ENCODE data around the gene MYL6.
"Not testable (repeated sequence)": the region's sequence is repeated elsewhere in the genome, so short reads cannot be mapped to it uniquely, and the experiment has no call there.

Gene MYL6

GRCh38 chr12:56158029-56158925, at the start of gene MYL6:
Gene MYL6, plus strand, starts transcription at chr12:56158359. Its CDS starts 43 bp downstream, at chr12:56158402.
- Mint-ChIP-seq H3K9me3 (no peaks in the 10 kb centered on the region), H3K4me1 (peaks cover 58% of the 10 kb centered on the region), H3K36me3 (ENCODE audit: insufficient read depth) (peaks cover 36% of the 10 kb centered on the region), H3K27ac (ENCODE audit: low read depth) (peak within 1 kb of the TSS; percentile 94), H3K27me3 (no peaks in the 10 kb centered on the region), H3K4me3 (peak within 1 kb of the TSS; percentile 94)
- peak; percentile 91 for ATAC-seq (replicated peaks; ENCODE audit: extremely low read depth, poor library complexity, severe bottlenecking)
- peak; percentile 67 to 82 for DNase-seq (ENCODE audit: low spot score in 2 of 2)

DNA sequence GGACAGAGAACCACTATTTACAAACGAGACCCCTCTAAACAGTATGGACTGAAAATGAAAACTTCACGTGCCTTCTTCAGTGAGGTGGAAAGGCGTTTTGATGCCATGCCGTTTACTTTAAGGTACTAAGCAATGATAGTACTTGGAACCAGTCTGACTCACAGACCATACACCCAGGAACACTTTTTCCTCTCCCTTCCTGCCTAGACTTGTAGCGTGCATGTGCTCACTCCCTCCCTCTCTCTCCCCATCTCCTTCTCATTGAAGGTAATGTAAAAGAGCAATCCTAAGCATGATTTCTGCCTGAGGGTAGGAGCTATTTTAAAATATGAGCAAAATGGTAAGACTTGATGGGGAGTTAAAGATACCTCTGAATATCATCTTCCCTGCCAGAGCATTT, 47.6 kb upstream of the MYL6 start:
- ATAC-seq (replicated peaks; ENCODE audit: extremely low read depth, poor library complexity, severe bottlenecking), result no peak
- Mint-ChIP-seq H3K36me3 (ENCODE audit: insufficient read depth) (peaks cover 68% of the 10 kb centered on the region), H3K27me3 (no peaks in the 10 kb centered on the region)

DNA sequence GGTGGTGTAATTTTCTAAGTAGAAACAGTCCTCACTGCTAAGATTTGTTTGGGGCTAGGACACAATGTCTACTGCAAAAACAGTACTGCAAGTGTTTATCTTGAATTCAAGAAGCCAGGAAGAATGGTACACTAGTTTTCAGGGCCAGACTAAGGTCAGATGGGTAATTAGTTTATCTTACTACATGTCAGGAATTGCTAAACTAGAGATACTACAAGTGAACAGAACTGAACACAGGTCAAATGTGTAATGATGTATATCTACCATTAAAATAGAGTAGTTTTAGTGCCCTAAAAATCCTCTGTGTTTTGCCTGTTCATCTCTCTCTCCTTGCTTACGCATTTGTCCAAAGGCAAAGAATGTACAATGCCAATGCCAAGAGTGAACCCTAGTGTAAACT, 44.1 kb upstream of the MYL6 start:
- Mint-ChIP-seq H3K9me3 (no peaks in the 10 kb centered on the region), H3K36me3 (ENCODE audit: insufficient read depth) (peaks cover 74% of the 10 kb centered on the region), H3K27ac (ENCODE audit: low read depth) (no peak overlapping the region), H3K27me3 (no peaks in the 10 kb centered on the region), H3K4me3 (no peak overlapping the region), H3K4me1 (peaks cover 26% of the 10 kb centered on the region)
- DNase-seq (ENCODE audit: low spot score in 2 of 2) (no peak), ATAC-seq (replicated peaks; ENCODE audit: extremely low read depth, poor library complexity, severe bottlenecking) (no peak)

More for the DNA sequence above, 47.6 kb upstream of the MYL6 start:
- no peak overlapping the region for H3K27ac Mint-ChIP-seq (ENCODE audit: low read depth)
- H3K4me1 Mint-ChIP-seq, result peaks cover 17% of the 10 kb centered on the region
- H3K4me3 Mint-ChIP-seq, result no peak overlapping the region
- H3K9me3 Mint-ChIP-seq, result no peaks in the 10 kb centered on the region
- DNase-seq (ENCODE audit: low spot score in 2 of 2), result no peak

- Mint-ChIP-seq H3K4me3 (peak overlapping the region; percentile 95), H3K9me3 (no peaks in the 10 kb centered on the region), H3K27ac (ENCODE audit: low read depth) (peak overlapping the region; percentile 100), H3K4me1 (peaks cover 34% of the 10 kb centered on the region), H3K27me3 (no peaks in the 10 kb centered on the region), H3K36me3 (ENCODE audit: insufficient read depth) (peaks cover 72% of the 10 kb centered on the region)
- DNase-seq (ENCODE audit: low spot score in 2 of 2), result no peak
- no peak for ATAC-seq (replicated peaks; ENCODE audit: extremely low read depth, poor library complexity, severe bottlenecking)
These were observed 42.8 kb upstream of the MYL6 start for GRCh38 chr12:56115329-56115728.

DNA sequence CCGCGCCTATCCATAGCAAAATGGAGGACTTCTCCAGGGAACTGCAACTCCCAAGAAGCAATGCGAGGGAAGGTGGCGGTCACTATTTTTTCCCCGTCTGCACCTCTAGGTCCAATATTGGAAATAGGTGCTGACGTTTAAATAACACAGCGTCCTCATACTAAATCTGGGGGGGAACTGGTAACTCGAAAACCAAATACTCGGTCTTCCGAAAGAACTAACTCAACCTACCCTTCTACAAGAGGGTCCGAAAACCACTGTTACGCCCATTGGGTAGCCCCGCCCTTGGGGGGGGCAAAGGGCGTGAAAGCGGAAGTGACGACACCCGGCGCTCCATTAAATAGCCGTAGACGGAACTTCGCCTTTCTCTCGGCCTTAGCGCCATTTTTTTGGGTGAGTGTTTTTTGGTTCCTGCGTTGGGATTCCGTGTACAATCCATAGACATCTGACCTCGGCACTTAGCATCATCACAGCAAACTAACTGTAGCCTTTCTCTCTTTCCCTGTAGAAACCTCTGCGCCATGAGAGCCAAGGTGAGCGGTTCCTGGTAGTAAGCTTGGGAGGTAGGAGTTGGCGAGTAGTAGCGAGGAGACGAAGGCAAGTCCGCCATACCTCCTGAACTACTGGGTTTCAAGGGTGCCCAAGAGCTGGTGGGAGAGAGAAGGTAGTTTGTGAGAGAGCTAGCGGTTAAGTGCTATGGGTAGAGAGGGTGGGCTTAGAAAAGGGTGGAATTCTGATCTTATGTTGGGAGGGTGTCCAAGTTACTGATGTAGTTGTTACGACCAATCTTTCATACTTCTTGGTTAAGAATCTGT, 41.7 kb upstream of the MYL6 start, which contains the start of gene RPL41:
Gene RPL41, plus strand, starts transcription at position 367 of the 815 bp plus-strand sequence.
- Mint-ChIP-seq H3K27me3 (no peaks in the 10 kb centered on the region), H3K9me3 (no peaks in the 10 kb centered on the region), H3K36me3 (ENCODE audit: insufficient read depth) (peaks cover 60% of the 10 kb centered on the region), H3K4me3 (peak within 1 kb of the TSS; percentile 95), H3K27ac (ENCODE audit: low read depth) (peak within 1 kb of the TSS; percentile 100), H3K4me1 (peaks cover 34% of the 10 kb centered on the region)
- ATAC-seq (replicated peaks; ENCODE audit: extremely low read depth, poor library complexity, severe bottlenecking) (peak; percentile 44), DNase-seq (ENCODE audit: low spot score in 2 of 2) (peak; percentile 93 to 96)

- Mint-ChIP-seq H3K4me3 (peak overlapping the region; percentile 95), H3K4me1 (peaks cover 34% of the 10 kb centered on the region), H3K36me3 (ENCODE audit: insufficient read depth) (peaks cover 56% of the 10 kb centered on the region), H3K27ac (ENCODE audit: low read depth) (peak overlapping the region; percentile 100)
- H3K9me3 Mint-ChIP-seq; ATAC-seq (replicated peaks; ENCODE audit: extremely low read depth, poor library complexity, severe bottlenecking); DNase-seq (ENCODE audit: low spot score in 2 of 2); H3K27me3 Mint-ChIP-seq: not testable (repeated sequence)
These were observed 41.0 kb upstream of the MYL6 start for GRCh38 chr12:56117082-56117706.

- DNase-seq (ENCODE audit: low spot score in 2 of 2) (peak; percentile 89 to 98), ATAC-seq (replicated peaks; ENCODE audit: extremely low read depth, poor library complexity, severe bottlenecking) (peak; percentile 83)
- peak within 1 kb of the TSS; percentile 95 for H3K4me3 Mint-ChIP-seq
- peaks cover 34% of the 10 kb centered on the region for H3K4me1 Mint-ChIP-seq
- H3K27me3 Mint-ChIP-seq, result no peaks in the 10 kb centered on the region
- peaks cover 49% of the 10 kb centered on the region for H3K36me3 Mint-ChIP-seq (ENCODE audit: insufficient read depth)
- H3K9me3 Mint-ChIP-seq, result no peaks in the 10 kb centered on the region
- peak within 1 kb of the TSS; percentile 100 for H3K27ac Mint-ChIP-seq (ENCODE audit: low read depth)
These were observed 40.1 kb upstream of the MYL6 start, which contains the start of gene ZC3H10 for GRCh38 chr12:56117778-56118687. Gene ZC3H10, plus strand, starts transcription at chr12:56118266. Its CDS starts 2,297 bp downstream, at chr12:56120563.

- peak overlapping the region; percentile 95 for H3K4me3 Mint-ChIP-seq
- H3K36me3 Mint-ChIP-seq (ENCODE audit: insufficient read depth), result peaks cover 41% of the 10 kb centered on the region
- peaks cover 34% of the 10 kb centered on the region for H3K4me1 Mint-ChIP-seq
- H3K27ac Mint-ChIP-seq (ENCODE audit: low read depth), result peak overlapping the region; percentile 100
- ATAC-seq (replicated peaks; ENCODE audit: extremely low read depth, poor library complexity, severe bottlenecking) (no peak), DNase-seq (ENCODE audit: low spot score in 2 of 2) (no peak)
- no peaks in the 10 kb centered on the region for H3K9me3 Mint-ChIP-seq
- no peaks in the 10 kb centered on the region for H3K27me3 Mint-ChIP-seq
These were observed 39.3 kb upstream of the MYL6 start for GRCh38 chr12:56118688-56119357.

GRCh38 chr12:56119361-56119796, 38.8 kb upstream of the MYL6 start:
- peak in 1 of 2 donors; percentile 32 for DNase-seq (ENCODE audit: low spot score in 2 of 2)
- Mint-ChIP-seq H3K27ac (ENCODE audit: low read depth) (peak overlapping the region; percentile 100), H3K9me3 (no peaks in the 10 kb centered on the region), H3K4me1 (peaks cover 34% of the 10 kb centered on the region), H3K27me3 (no peaks in the 10 kb centered on the region), H3K36me3 (ENCODE audit: insufficient read depth) (peaks cover 39% of the 10 kb centered on the region), H3K4me3 (peak overlapping the region; percentile 95)
- no peak for ATAC-seq (replicated peaks; ENCODE audit: extremely low read depth, poor library complexity, severe bottlenecking)

- no peaks in the 10 kb centered on the region for H3K27me3 Mint-ChIP-seq
- H3K27ac Mint-ChIP-seq (ENCODE audit: low read depth), result no peak overlapping the region
- H3K9me3 Mint-ChIP-seq, result no peaks in the 10 kb centered on the region
- ATAC-seq (replicated peaks; ENCODE audit: extremely low read depth, poor library complexity, severe bottlenecking) (no peak), DNase-seq (ENCODE audit: low spot score in 2 of 2) (no peak)
- H3K4me1 Mint-ChIP-seq, result peaks cover 34% of the 10 kb centered on the region
- peaks cover 39% of the 10 kb centered on the region for H3K36me3 Mint-ChIP-seq (ENCODE audit: insufficient read depth)
- no peak overlapping the region for H3K4me3 Mint-ChIP-seq
These were observed 37.9 kb upstream of the MYL6 start for GRCh38 chr12:56120158-56120846.
